ENCODE data around the gene RNU5B-1.

- TF ChIP-seq CTCF (IDR thresholded peaks at IDR 0.05) (no peak), POLR2A (IDR thresholded peaks at IDR 0.05) (no peak)
Observed at GRCh38 chr15:65344214-65344913, 39.9 kb downstream of the RNU5B-1 start.

Measured in lower leg skin (tissue), 3 donors.